ENCODE results near the gene MED29. TPM values are rescaled to one million over a fixed set of nuclear protein-coding genes. Genes with fewer than 3 reads are reported as not detected.

The MED29 gene
- 35.9 and 71.8 TPM in 2 replicates for total RNA-seq (2014; rRNA removed; shearing (Covaris generic))

- DNase-seq (ENCODE audit: low spot score): peak; percentile 100
- in situ Hi-C loops (cut with HindIII; ENCODE audit: low sequenced_read_pairs): no loop called here
These were observed at the start of gene MED29, which contains the start of gene PAF1 for GRCh38 chr19:39390751-39391437. MED29 (plus strand) TSS chr19:39391378; CDS start chr19:39391423, 45 bp downstream. PAF1 (minus strand) TSS chr19:39391106; CDS start chr19:39390864, 242 bp downstream.

- in situ Hi-C loops (cut with HindIII; ENCODE audit: low sequenced_read_pairs): no loop called here
- DNase-seq (ENCODE audit: low spot score): peak; percentile 98
These were observed 49.2 kb upstream of the MED29 start, which contains the start of gene SAMD4B for GRCh38 chr19:39341719-39342604. SAMD4B (plus strand) TSS chr19:39342421; CDS start chr19:39356894, 14,473 bp downstream.

GRCh38 chr19:39342647-39343305 lies 48.4 kb upstream of the MED29 start:
- in situ Hi-C loops (cut with HindIII; ENCODE audit: low sequenced_read_pairs): no loop called here
- DNase-seq (ENCODE audit: low spot score): no peak

- no peak for DNase-seq (ENCODE audit: low spot score)
- in situ Hi-C loops (cut with HindIII; ENCODE audit: low sequenced_read_pairs): no loop called here
These were observed 45.2 kb upstream of the MED29 start for GRCh38 chr19:39345956-39346355.

GRCh38 chr19:39347332-39348164 lies 43.6 kb upstream of the MED29 start:
- in situ Hi-C loops (cut with HindIII; ENCODE audit: low sequenced_read_pairs): no loop called here

GRCh38 chr19:39349326-39349725 lies 41.9 kb upstream of the MED29 start:
- DNase-seq (ENCODE audit: low spot score): no peak
- in situ Hi-C loops (cut with HindIII; ENCODE audit: low sequenced_read_pairs): no loop called here

More at GRCh38 chr19:39347332-39348164, 43.6 kb upstream of the MED29 start:
- no peak for DNase-seq (ENCODE audit: low spot score)

- no peak for DNase-seq (ENCODE audit: low spot score)
- in situ Hi-C loops (cut with HindIII; ENCODE audit: low sequenced_read_pairs): no loop called here
These were observed 41.0 kb upstream of the MED29 start for GRCh38 chr19:39350156-39350555.

- no peak for DNase-seq (ENCODE audit: low spot score)
- in situ Hi-C loops (cut with HindIII; ENCODE audit: low sequenced_read_pairs): no loop called here
These were observed 39.6 kb upstream of the MED29 start for GRCh38 chr19:39351537-39352064.

GRCh38 chr19:39352381-39353255 lies 38.6 kb upstream of the MED29 start:
- in situ Hi-C loops (cut with HindIII; ENCODE audit: low sequenced_read_pairs): no loop called here
- no peak for DNase-seq (ENCODE audit: low spot score)

GRCh38 chr19:39355253-39355652 lies 35.9 kb upstream of the MED29 start:
- DNase-seq (ENCODE audit: low spot score): no peak
- in situ Hi-C loops (cut with HindIII; ENCODE audit: low sequenced_read_pairs): no loop called here

GRCh38 chr19:39356073-39356472 lies 35.1 kb upstream of the MED29 start:
- in situ Hi-C loops (cut with HindIII; ENCODE audit: low sequenced_read_pairs): no loop called here
- no peak for DNase-seq (ENCODE audit: low spot score)

- DNase-seq (ENCODE audit: low spot score): no peak
These were observed 34.5 kb upstream of the MED29 start for GRCh38 chr19:39356647-39357046.

GRCh38 chr19:39359026-39359425 lies 32.2 kb upstream of the MED29 start:
- in situ Hi-C loops (cut with HindIII; ENCODE audit: low sequenced_read_pairs): no loop called here
- DNase-seq (ENCODE audit: low spot score): no peak

More at GRCh38 chr19:39356647-39357046, 34.5 kb upstream of the MED29 start:
- in situ Hi-C loops (cut with HindIII; ENCODE audit: low sequenced_read_pairs): no loop called here

GRCh38 chr19:39360599-39360998 lies 30.6 kb upstream of the MED29 start:
- DNase-seq (ENCODE audit: low spot score): no peak
- in situ Hi-C loops (cut with HindIII; ENCODE audit: low sequenced_read_pairs): no loop called here

- in situ Hi-C loops (cut with HindIII; ENCODE audit: low sequenced_read_pairs): no loop called here
- no peak for DNase-seq (ENCODE audit: low spot score)
These were observed 28.2 kb upstream of the MED29 start for GRCh38 chr19:39362682-39363657.

- peak; percentile 20 for DNase-seq (ENCODE audit: low spot score)
- in situ Hi-C loops (cut with HindIII; ENCODE audit: low sequenced_read_pairs): no loop called here
These were observed 27.2 kb upstream of the MED29 start for GRCh38 chr19:39363901-39364457.
